Endothelial cell of umbilical vein (primary cell): ENCODE data around the gene LONP2. TPM values are rescaled to one million over a fixed set of nuclear protein-coding genes. Genes with fewer than 3 reads are reported as not detected.
A peak's percentile ranks its signal among the peaks of the same experiment; 100 is the strongest.

Source experiments
- BruUV-seq: library from RNA; stranded (reverse); fragments of 400-500 nt; replicated peaks from 2 replicates; lab custom pipeline; 2021; lab: Mats Ljungman, UMichigan
- CTCF ChIA-PET: fragments of 300-600, 350-600 bp; sonication (Branson Sonifier 250); formaldehyde crosslinking; loops from one replicate; lab custom pipeline; 2021; ENCODE audit warnings: antibody characterized with exemption, inconsistent platforms; lab: Charles Lee
- POLR2A ChIA-PET: fragments of 300-600, 350-600 bp; sonication (Branson Sonifier 250); formaldehyde crosslinking; loops from one replicate; lab custom pipeline; 2021; ENCODE audit warnings: antibody characterized with exemption, inconsistent platforms; lab: Charles Lee
- DNase-seq: peaks from one replicate; pipeline ENCODE4 v3.0.0-alpha.2; 2011; ENCODE audit warnings: low read depth, low spot score
- FAIRE-seq: peaks from 2 replicates; lab custom pipeline; 2011; peaks lifted over from hg19 to GRCh38; lab: Jason Lieb, UNC
- H2AFZ ChIP-seq: 2 replicates; pipeline ENCODE4 v1.6.0; 2012; ENCODE audit warnings: low read depth, low read length, control low read depth, inconsistent platforms
- H3K27ac ChIP-seq: 2 replicates; pipeline ENCODE4 v1.5.1; 2011; ENCODE audit warnings: low read depth, mild to moderate bottlenecking, control low read depth, low read length, moderate library complexity; ENCODE audit not compliant: insufficient read depth
- H3K27me3 ChIP-seq, 2 experiments: 2 replicates each; pipeline versions ENCODE4 v1.6.0 to v1.6.1; 2011; ENCODE audit warnings: low read length in 2 of 2, mixed read lengths in 1 of 2; ENCODE audit not compliant: control insufficient read depth in 2 of 2, insufficient read depth in 2 of 2
- H3K36me3 ChIP-seq, 2 experiments: 2 replicates in 1 of 2; 3 replicates in 1 of 2; pipeline ENCODE4 v1.5.1; 2011; ENCODE audit warnings: low read length in 2 of 2, mild to moderate bottlenecking in 1 of 2, moderate library complexity in 1 of 2; ENCODE audit not compliant: control insufficient read depth in 2 of 2, insufficient read depth in 2 of 2; ENCODE audit errors: extremely low read depth in 1 of 2
- H3K4me1 ChIP-seq: 3 replicates; pipeline ENCODE4 v1.5.1; 2011; ENCODE audit warnings: mild to moderate bottlenecking, low read length; ENCODE audit not compliant: control insufficient read depth, insufficient read depth; ENCODE audit errors: extremely low read depth
- H3K4me2 ChIP-seq: 2 replicates; pipeline ENCODE4 v1.6.1; 2011; ENCODE audit warnings: low read length, control low read depth, mixed read lengths; ENCODE audit not compliant: insufficient read depth
- H3K4me3 ChIP-seq, 3 experiments: fragments of 200-600 bp in 1 of 3; sonication (generic), shearing (Covaris generic) in 1 of 3; replicated peaks in 1 of 3; 2 replicates each; pipeline ENCODE4 v1.5.1; 2011 to 2016; ENCODE audit warnings: control low read depth in 3 of 3, low read length in 3 of 3, mild to moderate bottlenecking in 2 of 3, inconsistent platforms in 1 of 3, low read depth in 1 of 3, moderate library complexity in 1 of 3; ENCODE audit not compliant: insufficient read depth in 1 of 3
- H3K79me2 ChIP-seq: 2 replicates; pipeline ENCODE4 v1.6.0; 2012; ENCODE audit warnings: low read length, inconsistent platforms; ENCODE audit not compliant: control insufficient read depth, insufficient read depth
- H3K9ac ChIP-seq: replicated peaks from 2 replicates; pipeline ENCODE3; 2011; ENCODE audit warnings: low read length, control low read depth; ENCODE audit not compliant: insufficient read depth; ENCODE audit errors: extremely low read depth
- H3K9me1 ChIP-seq: replicated peaks from 3 replicates; pipeline ENCODE4 v1.6.0; 2011; ENCODE audit warnings: mild to moderate bottlenecking, low read length; ENCODE audit not compliant: control insufficient read depth, insufficient read depth; ENCODE audit errors: extremely low read depth
- H3K9me3 ChIP-seq: replicated peaks from 2 replicates; pipeline ENCODE4 v1.5.1; 2012; ENCODE audit warnings: low read length, inconsistent platforms; ENCODE audit not compliant: control insufficient read depth, insufficient read depth
- H4K20me1 ChIP-seq: replicated peaks from 2 replicates; pipeline ENCODE3; 2011; ENCODE audit warnings: mild to moderate bottlenecking, low read length; ENCODE audit not compliant: control insufficient read depth, insufficient read depth; ENCODE audit errors: extremely low read depth
- CTCF ChIP-seq, 2 donors: IDR thresholded peaks; 1 replicate in 1 of 2; 2 replicates in 1 of 2; pipeline ENCODE4 v1.5.1; 2011; ENCODE audit warnings: low read length in 2 of 2, mild to moderate bottlenecking in 2 of 2, moderate library complexity in 2 of 2, control low read depth in 1 of 2, inconsistent platforms in 1 of 2, low read depth in 1 of 2; ENCODE audit not compliant: insufficient read depth in 1 of 2; ENCODE audit errors: extremely low read depth in 1 of 2
- EZH2 ChIP-seq: IDR thresholded peaks from 2 replicates; pipeline ENCODE4 v1.6.1; 2012; ENCODE audit warnings: borderline replicate concordance, low read depth, mild to moderate bottlenecking, moderate library complexity, low read length, inconsistent platforms; ENCODE audit not compliant: severe bottlenecking
- FOS ChIP-seq: IDR thresholded peaks from 2 replicates; pipeline ENCODE4 v1.6.1; 2011; ENCODE audit warnings: mild to moderate bottlenecking, low read length, moderate library complexity, borderline replicate concordance; ENCODE audit not compliant: insufficient read depth
- GATA2 ChIP-seq: IDR thresholded peaks from 2 replicates; pipeline ENCODE4 v1.7.0; 2011; ENCODE audit warnings: low read depth, mild to moderate bottlenecking, moderate library complexity, mixed read lengths, low read length; ENCODE audit not compliant: insufficient read length, insufficient read depth
- JUN ChIP-seq: IDR thresholded peaks from 2 replicates; pipeline ENCODE4 v1.6.1; 2011; ENCODE audit warnings: borderline replicate concordance, low read depth; ENCODE audit not compliant: insufficient read length, insufficient read depth
- MAX ChIP-seq: IDR thresholded peaks from 2 replicates; pipeline ENCODE4 v1.6.1; 2011; ENCODE audit not compliant: insufficient read depth, insufficient read length
- MYC ChIP-seq: IDR thresholded peaks from one replicate; pipeline ENCODE4 v1.6.1; 2011; ENCODE audit warnings: mild to moderate bottlenecking, low read depth, low read length
- POLR2A ChIP-seq: IDR thresholded peaks from 2 replicates; pipeline ENCODE4 v1.6.1; 2012; ENCODE audit warnings: low read depth, mild to moderate bottlenecking, control low read depth, low read length
- POLR2AphosphoS5 ChIP-seq: IDR thresholded peaks from 2 replicates; pipeline ENCODE4 v1.6.1; 2012; ENCODE audit warnings: low read depth, mild to moderate bottlenecking, control low read depth, low read length, moderate library complexity; ENCODE audit not compliant: insufficient read depth
- dilution Hi-C: fragments of 300-500 bp; cut with MboI; formaldehyde crosslinking; loops from one replicate; pipeline ENCODE4 v1.15.0; 2019; ENCODE audit warnings: low sequenced_read_pairs; ENCODE audit not compliant: extremely low pct_ligation_motif_present
- intact Hi-C: fragments of 100-400 bp; cut with micrococcal nuclease; formaldehyde crosslinking; loops from one replicate; pipeline ENCODE4 v1.10.0; 2022
- polyA plus RNA-seq, 4 experiments: library from polyadenylated mRNA; depleted of rRNA in 3 of 4; stranded (reverse) in 3 of 4; unstranded in 1 of 4; fragments of >200 nt; gene quantifications; 2 replicates each; pipeline versions ENCODE4 v1.2.1 to v1.2.3, GENCODE V29; 2011 to 2012; ENCODE audit warnings: missing spikeins in 1 of 4
- total RNA-seq: library from RNA; stranded (reverse); gene quantifications from 2 replicates; pipeline ENCODE4 v1.2.3, GENCODE V29; 2021

Gene LONP2
- total and polyA plus RNA-seq, 2 donors (not counting 3 experiments of a cell fraction or from before 2014, with no cell fraction given), result 13.5 to 38.4 TPM

- no peak overlapping the region for H3K4me3 ChIP-seq
- no peaks in the 10 kb centered on the region for H4K20me1 ChIP-seq
- DNase-seq (no peak), FAIRE-seq (no peak)
- H3K27ac ChIP-seq, result no peak overlapping the region
- H3K27me3 ChIP-seq, result no peaks in the 10 kb centered on the region
- H3K4me2 ChIP-seq, result no peak overlapping the region
- intact Hi-C loops, result no loop called here
- H2AFZ ChIP-seq, result no peak overlapping the region
- dilution Hi-C loops, result no loop called here
- TF ChIP-seq POLR2AphosphoS5, result no peak
- TF ChIP-seq JUN, result peak; percentile 25
- POLR2A ChIA-PET, result no interaction called here
- H3K9me1 ChIP-seq, result no peaks in the 10 kb centered on the region
- no peak overlapping the region for H3K9ac ChIP-seq
- H3K79me2 ChIP-seq, result no peaks in the 10 kb centered on the region
- H3K9me3 ChIP-seq, result no peaks in the 10 kb centered on the region
- no TSS peak for BruUV-seq
- H3K4me1 ChIP-seq, result no peaks in the 10 kb centered on the region
- CTCF ChIA-PET, result interaction anchor here (1.0 kb wide), 1 partner anchor 26 kb away, joined by 3 read pairs; no protein-coding TSS in a partner anchor
- H3K36me3 ChIP-seq, result no peaks in the 10 kb centered on the region
Measured at GRCh38 chr16:48206594-48207242, 37.4 kb upstream of the LONP2 start.

- no peaks in the 10 kb centered on the region for H3K36me3 ChIP-seq
- no peak overlapping the region for H3K9ac ChIP-seq
- H3K9me1 ChIP-seq, result no peaks in the 10 kb centered on the region
- FAIRE-seq (no peak), DNase-seq (no peak)
- H3K4me3 ChIP-seq, result no peak overlapping the region
- TF ChIP-seq GATA2, result no peak
- no peak for TF ChIP-seq MAX
- TF ChIP-seq POLR2A, result no peak
- TF ChIP-seq POLR2AphosphoS5, result no peak
- TF ChIP-seq MYC, result no peak
- TF ChIP-seq JUN, result no peak
- TF ChIP-seq FOS, result no peak
- no peak for TF ChIP-seq CTCF (IDR thresholded peaks at IDR 0.05; ENCODE audit: extremely low read depth in 1 of 2, insufficient read depth in 1 of 2, low read depth in 1 of 2, low read length in 2 of 2)
- no peak for TF ChIP-seq EZH2
- ChIA-PET CTCF (no interaction called here), POLR2A (no interaction called here)
- no peaks in the 10 kb centered on the region for H3K9me3 ChIP-seq
- no TSS peak for BruUV-seq
- H2AFZ ChIP-seq, result no peak overlapping the region
- no peaks in the 10 kb centered on the region for H3K79me2 ChIP-seq
- no peak overlapping the region for H3K27ac ChIP-seq
- no peaks in the 10 kb centered on the region for H3K27me3 ChIP-seq
- intact Hi-C loops (no loop called here), dilution Hi-C loops (no loop called here)
- no peaks in the 10 kb centered on the region for H4K20me1 ChIP-seq
- no peak overlapping the region for H3K4me2 ChIP-seq
- H3K4me1 ChIP-seq, result no peaks in the 10 kb centered on the region
Measured at GRCh38 chr16:48210747-48211146, 33.4 kb upstream of the LONP2 start.
